ENCODE data around the gene BLVRA.
A peak's percentile ranks its signal among the peaks of the same experiment; 100 is the strongest.

BLVRA gene

DNA sequence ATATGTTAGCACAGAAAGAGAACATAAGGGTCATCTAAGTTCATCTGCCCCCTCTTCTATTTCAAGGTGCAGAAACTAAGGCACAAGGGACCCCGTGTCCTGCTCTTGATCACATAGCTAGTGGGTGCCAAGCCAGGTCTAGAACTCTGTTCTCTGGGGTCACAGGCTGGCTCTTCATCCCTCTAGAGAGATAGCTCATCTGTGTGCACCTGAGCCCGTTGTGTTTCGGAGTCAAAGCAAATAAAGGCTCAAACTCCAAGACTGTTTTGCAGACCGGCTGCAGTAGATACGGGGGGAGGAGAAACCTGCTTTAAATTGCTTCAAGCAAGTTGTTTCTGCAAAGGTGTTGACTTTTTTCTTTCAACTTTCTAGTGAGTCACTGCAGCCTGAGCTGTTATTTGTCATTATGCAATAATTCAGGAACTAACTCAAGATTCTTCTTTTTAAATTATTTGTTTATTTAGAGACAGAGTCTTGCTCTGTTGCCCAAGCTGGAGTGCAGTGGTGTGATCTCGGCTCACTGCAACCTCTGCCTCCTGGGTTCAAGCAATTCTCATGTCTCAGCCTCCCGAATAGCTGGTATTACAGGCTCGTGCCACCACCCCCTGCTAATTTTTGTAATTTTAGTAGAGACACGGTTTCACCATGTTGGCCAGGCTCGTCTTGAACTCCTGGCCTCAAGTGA lies 6.5 kb downstream of the BLVRA start:
- TF ChIP-seq, protein P1, sequence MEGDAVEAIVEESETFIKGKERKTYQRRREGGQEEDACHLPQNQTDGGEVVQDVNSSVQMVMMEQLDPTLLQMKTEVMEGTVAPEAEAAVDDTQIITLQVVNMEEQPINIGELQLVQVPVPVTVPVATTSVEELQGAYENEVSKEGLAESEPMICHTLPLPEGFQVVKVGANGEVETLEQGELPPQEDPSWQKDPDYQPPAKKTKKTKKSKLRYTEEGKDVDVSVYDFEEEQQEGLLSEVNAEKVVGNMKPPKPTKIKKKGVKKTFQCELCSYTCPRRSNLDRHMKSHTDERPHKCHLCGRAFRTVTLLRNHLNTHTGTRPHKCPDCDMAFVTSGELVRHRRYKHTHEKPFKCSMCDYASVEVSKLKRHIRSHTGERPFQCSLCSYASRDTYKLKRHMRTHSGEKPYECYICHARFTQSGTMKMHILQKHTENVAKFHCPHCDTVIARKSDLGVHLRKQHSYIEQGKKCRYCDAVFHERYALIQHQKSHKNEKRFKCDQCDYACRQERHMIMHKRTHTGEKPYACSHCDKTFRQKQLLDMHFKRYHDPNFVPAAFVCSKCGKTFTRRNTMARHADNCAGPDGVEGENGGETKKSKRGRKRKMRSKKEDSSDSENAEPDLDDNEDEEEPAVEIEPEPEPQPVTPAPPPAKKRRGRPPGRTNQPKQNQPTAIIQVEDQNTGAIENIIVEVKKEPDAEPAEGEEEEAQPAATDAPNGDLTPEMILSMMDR (IDR thresholded peaks at IDR 0.05; ENCODE audit: control insufficient read depth, extremely low read depth, insufficient read depth), result no peak
- peak; percentile 47 for DNase-seq (ENCODE audit: low read depth)
- peak overlapping the region; percentile 9 for H3K4me3 ChIP-seq (ENCODE audit: low read depth, low read length)

DNA sequence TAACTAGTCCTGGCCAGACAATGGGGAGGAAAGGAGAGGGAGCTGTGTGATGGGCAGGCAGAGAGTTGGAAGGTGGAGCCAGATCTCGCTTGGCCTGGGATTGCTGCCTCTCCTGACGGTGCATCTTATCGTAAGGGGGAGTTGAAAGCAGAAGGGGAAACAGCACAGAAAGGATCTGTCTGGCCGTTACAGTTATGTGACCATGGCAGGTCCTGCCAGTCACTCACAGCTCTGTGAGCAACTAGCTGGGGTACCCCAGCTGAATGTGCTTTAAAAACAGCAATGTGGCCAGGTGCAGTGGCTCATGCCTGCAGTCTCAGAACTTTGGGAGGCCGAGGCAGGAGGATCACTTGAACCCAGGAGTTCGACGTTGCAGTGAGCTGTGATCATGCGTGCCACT lies 8.1 kb downstream of the BLVRA start:
- H3K4me3 ChIP-seq (ENCODE audit: low read depth, low read length), result no peak overlapping the region
- no peak for DNase-seq (ENCODE audit: low read depth)
- TF ChIP-seq, protein P1 (IDR thresholded peaks at IDR 0.05; ENCODE audit: control insufficient read depth, extremely low read depth, insufficient read depth), result no peak

DNA sequence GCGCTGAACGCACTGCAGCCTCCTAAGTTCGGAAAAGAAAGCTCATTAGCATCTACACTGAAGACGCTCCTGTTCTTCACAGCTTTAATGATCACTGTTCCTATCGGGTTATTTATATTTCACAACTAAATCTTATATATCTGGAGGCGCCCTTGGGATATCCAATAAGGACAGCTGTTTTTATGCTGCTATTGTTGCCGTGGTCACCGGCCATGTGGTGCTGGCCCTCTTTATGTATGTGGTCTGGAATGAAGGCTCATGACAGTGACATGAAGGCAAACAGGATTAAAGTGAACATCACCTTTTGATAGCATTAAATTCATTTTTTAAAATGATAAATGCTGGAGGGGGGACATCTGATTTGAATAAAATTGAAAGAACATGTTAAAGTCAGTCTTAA lies 8.8 kb downstream of the BLVRA start:
- DNase-seq (ENCODE audit: low read depth), result no peak
- TF ChIP-seq, protein P1 (IDR thresholded peaks at IDR 0.05; ENCODE audit: control insufficient read depth, extremely low read depth, insufficient read depth), result no peak

DNA sequence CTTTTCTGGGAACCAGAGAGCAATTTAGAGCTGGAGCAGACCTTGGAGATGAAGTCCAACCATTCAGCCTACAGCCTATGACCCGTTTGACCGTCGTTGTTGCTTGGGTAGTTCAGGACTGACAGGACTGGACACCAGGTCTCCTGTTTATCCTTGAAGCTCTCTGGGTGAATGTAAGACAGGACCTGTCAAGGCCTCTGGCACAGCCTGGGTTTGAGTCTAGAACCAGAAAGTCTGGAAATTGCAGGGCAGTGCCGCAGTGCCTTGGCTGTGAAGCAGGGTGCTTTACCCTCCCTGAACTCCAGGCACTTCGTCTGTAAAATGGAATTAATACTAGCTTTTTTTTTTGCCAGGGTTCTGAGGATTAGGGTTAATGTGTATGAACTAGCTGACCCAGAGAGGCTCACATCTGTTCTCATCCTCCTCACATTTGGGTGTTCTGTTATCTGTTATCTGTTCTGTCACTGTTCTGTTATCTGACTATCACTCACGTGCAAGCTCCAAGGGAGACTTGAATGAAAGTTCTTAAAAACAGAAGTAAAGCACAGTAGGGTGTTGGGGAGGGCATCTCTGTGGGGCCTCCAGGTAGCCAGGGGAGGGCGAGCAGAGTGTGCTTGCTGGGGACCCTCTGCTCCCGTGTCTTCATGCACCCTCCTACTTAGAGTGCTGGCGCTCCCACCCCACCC lies 9.9 kb downstream of the BLVRA start:
- no peak for DNase-seq (ENCODE audit: low read depth)
- TF ChIP-seq, protein P1 (IDR thresholded peaks at IDR 0.05; ENCODE audit: control insufficient read depth, extremely low read depth, insufficient read depth), result no peak

More for the DNA sequence above, 8.8 kb downstream of the BLVRA start:
- H3K4me3 ChIP-seq (ENCODE audit: low read depth, low read length), result no peak overlapping the region

DNA sequence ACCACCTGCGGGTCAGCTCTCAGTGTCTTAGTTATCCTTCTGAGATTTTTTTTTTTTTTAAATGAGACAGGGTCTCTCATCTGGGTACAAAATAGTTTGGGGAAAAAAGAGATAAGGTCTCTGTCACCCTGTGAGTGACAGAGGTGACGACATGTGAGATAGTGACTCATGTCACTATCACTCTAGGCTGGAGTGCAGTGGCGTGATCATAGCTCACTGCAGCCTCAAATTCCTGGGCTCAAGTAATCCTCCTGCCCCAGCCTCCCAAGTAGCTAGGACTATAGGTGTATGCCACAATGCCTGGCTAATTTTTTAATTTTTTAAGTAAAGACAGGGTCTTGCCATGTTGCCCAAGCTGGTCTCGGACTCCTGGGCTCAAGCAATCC lies 10.4 kb downstream of the BLVRA start:
- no peak for DNase-seq (ENCODE audit: low read depth)
- no peak overlapping the region for H3K4me3 ChIP-seq (ENCODE audit: low read depth, low read length)
- TF ChIP-seq, protein P1 (IDR thresholded peaks at IDR 0.05; ENCODE audit: control insufficient read depth, extremely low read depth, insufficient read depth), result no peak

More for the DNA sequence above, 9.9 kb downstream of the BLVRA start:
- H3K4me3 ChIP-seq (ENCODE audit: low read depth, low read length), result no peak overlapping the region

DNA sequence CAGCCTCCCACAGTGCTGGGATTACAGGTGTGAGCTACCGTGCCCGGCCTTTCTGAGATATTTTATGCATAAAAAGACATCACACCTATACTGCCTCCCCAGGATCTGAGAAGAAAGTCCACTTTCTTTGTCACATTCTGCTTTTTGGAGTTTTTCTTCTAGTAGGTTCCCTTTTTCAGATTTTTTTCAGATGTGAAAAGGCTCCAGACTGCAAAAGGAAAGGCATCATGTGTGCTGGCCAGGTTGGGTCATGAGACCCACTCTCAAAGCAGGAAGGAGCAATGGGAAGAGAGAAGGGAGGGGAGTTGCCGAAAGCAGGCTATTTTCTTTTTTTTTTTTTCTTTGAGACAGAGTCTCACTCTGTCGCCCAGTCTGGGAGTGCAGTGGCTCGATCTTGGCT lies 10.8 kb downstream of the BLVRA start:
- TF ChIP-seq, protein P1 (IDR thresholded peaks at IDR 0.05; ENCODE audit: control insufficient read depth, extremely low read depth, insufficient read depth), result no peak
- H3K4me3 ChIP-seq (ENCODE audit: low read depth, low read length), result no peak overlapping the region
- no peak for DNase-seq (ENCODE audit: low read depth)
